Measurements from ENCODE around the gene PRIM1.

PRIM1 gene

DNA sequence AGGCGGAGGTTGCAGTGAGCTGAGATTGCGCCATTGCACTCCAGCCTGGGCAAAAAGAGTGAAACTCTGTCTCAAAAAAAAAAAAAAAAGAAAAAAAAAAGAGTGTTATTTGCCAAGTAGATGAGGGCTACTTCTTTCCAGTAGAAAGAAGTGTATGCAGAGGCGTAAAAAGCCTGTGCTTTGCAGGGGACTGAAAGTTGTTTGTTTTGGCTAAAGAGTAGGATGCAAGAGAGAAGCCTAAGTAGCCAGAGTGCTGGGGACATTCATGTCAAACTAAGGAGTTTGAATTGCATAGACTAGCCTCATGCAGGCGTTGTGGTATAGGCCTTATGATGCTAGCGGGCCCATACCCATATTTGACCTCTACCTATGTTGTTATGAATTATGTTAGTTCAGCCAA lies 20.5 kb upstream of the PRIM1 start:
- no peak for TF ChIP-seq CTCF (IDR thresholded peaks at IDR 0.05; ENCODE audit: low read depth, low read length)
- no peak for DNase-seq (ENCODE audit: low read depth in 2 of 2)
- no peak overlapping the region for H3K4me3 ChIP-seq (replicated peaks in 1 of 2; ENCODE audit: low read depth in 2 of 2, low read length in 2 of 2)

DNA sequence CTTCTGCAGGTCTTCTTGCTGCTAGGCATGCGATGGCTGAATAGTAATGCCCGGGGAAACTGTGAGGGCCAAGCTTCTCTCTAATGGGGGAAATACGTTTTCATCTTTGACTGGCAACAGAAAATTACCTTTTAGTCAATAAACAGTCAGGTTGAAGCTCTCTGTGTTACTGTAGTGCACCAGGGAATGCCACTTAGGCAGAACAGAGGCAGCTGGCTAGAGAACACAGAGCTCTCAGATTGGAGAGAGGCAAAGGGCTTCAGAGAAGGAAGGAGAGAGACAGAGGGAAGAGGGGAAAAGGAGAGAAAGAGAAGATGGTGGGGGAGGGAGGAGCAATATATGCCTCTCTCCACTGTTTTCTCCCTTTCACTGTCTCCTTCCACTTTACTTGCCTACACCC lies 17.7 kb upstream of the PRIM1 start:
- no peak for DNase-seq (ENCODE audit: low read depth in 2 of 2)
- no peak overlapping the region for H3K4me3 ChIP-seq (replicated peaks in 1 of 2; ENCODE audit: low read depth in 2 of 2, low read length in 2 of 2)
- no peak for TF ChIP-seq CTCF (IDR thresholded peaks at IDR 0.05; ENCODE audit: low read depth, low read length)

- H3K4me3 ChIP-seq (replicated peaks in 1 of 2; ENCODE audit: low read depth in 2 of 2, low read length in 2 of 2) = no peak overlapping the region
- no peak for TF ChIP-seq CTCF (IDR thresholded peaks at IDR 0.05; ENCODE audit: low read depth, low read length)
- DNase-seq (ENCODE audit: low read depth in 2 of 2) = no peak
Observed at GRCh38 chr12:56768424-56768823, 16.3 kb upstream of the PRIM1 start.

DNA sequence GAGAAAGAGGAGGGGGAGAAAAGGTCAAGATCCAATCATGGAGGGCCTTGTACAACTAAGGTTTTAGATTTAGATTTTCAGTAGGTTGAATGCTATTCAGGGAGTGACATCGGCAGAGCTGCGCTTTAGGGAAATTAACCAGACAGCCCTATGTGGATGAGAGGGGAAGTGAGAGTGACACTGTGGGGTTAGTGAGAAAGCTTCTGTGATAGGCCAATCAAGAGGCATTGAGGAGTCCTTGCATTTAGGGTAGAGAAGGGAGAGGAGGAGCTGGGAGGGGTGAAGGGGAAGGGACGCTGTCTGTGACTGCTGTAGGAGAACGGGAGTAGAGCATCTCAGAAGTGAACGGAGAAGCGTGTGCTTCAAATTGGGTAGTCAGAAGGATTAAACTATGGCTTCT lies 14.4 kb upstream of the PRIM1 start:
- H3K4me3 ChIP-seq (replicated peaks in 1 of 2; ENCODE audit: low read depth in 2 of 2, low read length in 2 of 2) = no peak overlapping the region
- no peak for DNase-seq (ENCODE audit: low read depth in 2 of 2)
- no peak for TF ChIP-seq CTCF (IDR thresholded peaks at IDR 0.05; ENCODE audit: low read depth, low read length)

GRCh38 chr12:56763753-56764657 lies 11.9 kb upstream of the PRIM1 start:
- H3K4me3 ChIP-seq (replicated peaks in 1 of 2; ENCODE audit: low read depth in 2 of 2, low read length in 2 of 2) = no peak overlapping the region
- TF ChIP-seq CTCF (IDR thresholded peaks at IDR 0.05; ENCODE audit: low read depth, low read length) = no peak
- DNase-seq (ENCODE audit: low read depth in 2 of 2) = peak; percentile 23 to 38

DNA sequence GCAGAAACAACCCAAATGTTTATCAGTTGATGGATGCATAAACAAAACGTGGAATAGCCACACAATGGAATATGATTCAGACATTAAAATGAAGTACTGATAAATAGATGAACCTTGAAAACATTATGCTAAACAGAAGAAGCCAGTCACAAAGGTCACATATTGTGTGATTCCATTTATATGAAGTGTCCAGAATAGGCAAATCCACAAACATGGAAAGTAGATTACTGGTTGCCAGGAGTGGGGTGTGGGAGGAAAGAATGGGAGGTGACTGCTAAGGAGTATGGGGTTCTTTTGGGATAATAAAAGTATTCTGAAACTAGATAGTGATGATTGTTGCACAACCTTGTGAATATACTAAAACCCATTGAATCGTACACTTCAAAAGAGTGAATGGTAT lies 9.7 kb upstream of the PRIM1 start:
- no peak for DNase-seq (ENCODE audit: low read depth in 2 of 2)
- no peak overlapping the region for H3K4me3 ChIP-seq (replicated peaks in 1 of 2; ENCODE audit: low read depth in 2 of 2, low read length in 2 of 2)
- no peak for TF ChIP-seq CTCF (IDR thresholded peaks at IDR 0.05; ENCODE audit: low read depth, low read length)
